H1 (cell line): ENCODE data around the gene RGS8. TPM values are rescaled to one million over a fixed set of nuclear protein-coding genes. Genes with fewer than 3 reads are reported as not detected.

Source experiments
- CTCF ChIA-PET: fragments of 300-600 bp; sonication (Branson Sonifier 250); formaldehyde crosslinking; loops from one replicate; lab custom pipeline; 2021; ENCODE audit not compliant: partially characterized antibody; lab: Charles Lee
- POLR2A ChIA-PET: fragments of 300-600 bp; sonication (Branson Sonifier 250); formaldehyde crosslinking; loops from one replicate; lab custom pipeline; 2021; ENCODE audit warnings: inconsistent platforms; ENCODE audit not compliant: partially characterized antibody; lab: Charles Lee
- DNase-seq, 2 experiments: peaks; one replicate each; pipeline versions ENCODE4 v3.0.0 to v3.0.0-alpha.2; 2010 to 2022; ENCODE audit warnings: low spot score in 2 of 2, low read depth in 1 of 2, mixed read lengths in 1 of 2
- FAIRE-seq: peaks from 2 replicates; lab custom pipeline; 2011; peaks lifted over from hg19 to GRCh38; lab: Jason Lieb, UNC
- H2AFZ ChIP-seq: 2 replicates; pipeline ENCODE4 v1.8.1; 2012; ENCODE audit warnings: low read length, inconsistent platforms
- H2AK5ac ChIP-seq: 2 replicates; pipeline ENCODE4 v1.6.1; 2013; ENCODE audit warnings: low read depth, low read length
- H2BK120ac ChIP-seq: replicated peaks from 2 replicates; pipeline ENCODE3; 2013; ENCODE audit warnings: low read depth, low read length, inconsistent platforms
- H2BK12ac ChIP-seq: 2 replicates; pipeline ENCODE4 v1.6.1; 2013; ENCODE audit warnings: low read depth, low read length
- H2BK15ac ChIP-seq: 2 replicates; pipeline ENCODE4 v1.6.1; 2013; ENCODE audit warnings: low read length
- H2BK20ac ChIP-seq: 2 replicates; pipeline ENCODE4 v1.6.1; 2013; ENCODE audit warnings: low read length
- H2BK5ac ChIP-seq: 2 replicates; pipeline ENCODE4 v1.6.1; 2013; ENCODE audit warnings: low read depth, low read length
- H3K14ac ChIP-seq: 2 replicates; pipeline ENCODE4 v1.6.1; 2013; ENCODE audit warnings: inconsistent platforms; ENCODE audit not compliant: insufficient read length
- H3K18ac ChIP-seq: 2 replicates; pipeline ENCODE4 v1.6.1; 2013; ENCODE audit warnings: low read length; ENCODE audit errors: extremely low read depth
- H3K23ac ChIP-seq: 2 replicates; pipeline ENCODE4 v1.6.1; 2013; ENCODE audit warnings: inconsistent platforms; ENCODE audit not compliant: insufficient read length
- H3K23me2 ChIP-seq: 2 replicates; pipeline ENCODE4 v1.6.1; 2013; ENCODE audit warnings: low read depth, low read length
- H3K27ac ChIP-seq: 2 replicates; pipeline ENCODE4 v1.6.1; 2011; ENCODE audit warnings: low read depth, low read length, inconsistent platforms
- H3K27me3 ChIP-seq, 4 experiments: replicated peaks in 1 of 4; 1 replicate in 1 of 4; 2 replicates in 3 of 4; pipeline versions ENCODE4 v1.6.1 to v1.8.1; 2011 to 2013; ENCODE audit warnings: low read length in 3 of 4, mild to moderate bottlenecking in 3 of 4, inconsistent platforms in 2 of 4, mixed read lengths in 2 of 4, moderate library complexity in 1 of 4; ENCODE audit not compliant: control insufficient read depth in 3 of 4, insufficient read depth in 3 of 4; ENCODE audit errors: extremely low read depth in 1 of 4
- H3K36me3 ChIP-seq, 4 experiments: 2 replicates each; pipeline versions ENCODE4 v1.6.1 to v1.8.1; 2011 to 2013; ENCODE audit warnings: mild to moderate bottlenecking in 4 of 4, low read length in 3 of 4, moderate library complexity in 2 of 4, control low read depth in 1 of 4, inconsistent platforms in 1 of 4; ENCODE audit not compliant: insufficient read depth in 4 of 4, control insufficient read depth in 2 of 4
- H3K4ac ChIP-seq: replicated peaks from 2 replicates; pipeline ENCODE3; 2013; ENCODE audit warnings: low read length, low read depth, mixed read lengths, inconsistent platforms; ENCODE audit not compliant: insufficient read length
- H3K4me1 ChIP-seq, 4 experiments: replicated peaks in 1 of 4; 1 replicate in 1 of 4; 2 replicates in 3 of 4; pipeline versions ENCODE4 v1.6.1 to v1.8.1; 2011 to 2013; ENCODE audit warnings: low read length in 3 of 4, inconsistent platforms in 2 of 4, mixed read lengths in 1 of 4; ENCODE audit not compliant: insufficient read depth in 4 of 4, control insufficient read depth in 3 of 4
- H3K4me2 ChIP-seq, 2 experiments: 2 replicates each; pipeline versions ENCODE4 v1.6.1 to v1.8.1; 2011 to 2013; ENCODE audit warnings: low read depth in 2 of 2, low read length in 2 of 2, control low read depth in 1 of 2, inconsistent platforms in 1 of 2, mild to moderate bottlenecking in 1 of 2; ENCODE audit not compliant: insufficient read depth in 1 of 2
- H3K4me3 ChIP-seq, 4 experiments: fragments of 200-600, 300-600 bp in 1 of 4; sonication (generic), shearing (Covaris generic), sonication (Bioruptor Twin) in 1 of 4; 2 replicates each; pipeline versions ENCODE4 v1.5.1 to v1.8.1; 2011 to 2016; ENCODE audit warnings: low read length in 4 of 4, low read depth in 3 of 4, control low read depth in 2 of 4, inconsistent platforms in 2 of 4, mild to moderate bottlenecking in 2 of 4, mixed read lengths in 1 of 4, moderate library complexity in 1 of 4; ENCODE audit not compliant: insufficient read depth in 2 of 4; ENCODE audit errors: extremely low read depth in 1 of 4
- H3K56ac ChIP-seq: replicated peaks from 2 replicates; pipeline ENCODE3; 2013; ENCODE audit warnings: low read depth, mild to moderate bottlenecking, mixed read lengths, low read length, inconsistent platforms; ENCODE audit not compliant: insufficient read length
- H3K79me1 ChIP-seq: 2 replicates; pipeline ENCODE4 v1.6.1; 2013; ENCODE audit warnings: low read depth, low read length, control low read depth
- H3K79me2 ChIP-seq, 2 experiments: 2 replicates each; pipeline versions ENCODE4 v1.6.1 to v1.8.1; 2012 to 2013; ENCODE audit warnings: low read length in 2 of 2, mild to moderate bottlenecking in 2 of 2, inconsistent platforms in 1 of 2; ENCODE audit not compliant: insufficient read depth in 2 of 2, control insufficient read depth in 1 of 2
- H3K9ac ChIP-seq, 4 experiments: replicated peaks in 1 of 4; 1 replicate in 1 of 4; 2 replicates in 3 of 4; pipeline versions ENCODE4 v1.6.1 to v1.8.1; 2011 to 2013; ENCODE audit warnings: low read depth in 3 of 4, low read length in 3 of 4, control low read depth in 2 of 4, mild to moderate bottlenecking in 2 of 4, moderate library complexity in 2 of 4, inconsistent platforms in 1 of 4; ENCODE audit errors: extremely low read depth in 1 of 4
- H3K9me3 ChIP-seq, 2 experiments: 2 replicates each; pipeline versions ENCODE4 v1.6.1 to v1.8.1; 2012 to 2013; ENCODE audit warnings: mild to moderate bottlenecking in 2 of 2, moderate library complexity in 2 of 2, control low read depth in 1 of 2, inconsistent platforms in 1 of 2, low read depth in 1 of 2, low read length in 1 of 2, mixed read lengths in 1 of 2; ENCODE audit not compliant: insufficient read depth in 2 of 2
- H4K20me1 ChIP-seq, 2 experiments: replicated peaks in 1 of 2; 2 replicates each; pipeline versions ENCODE3 to v1.8.1; 2011 to 2013; ENCODE audit warnings: inconsistent platforms in 2 of 2, low read length in 2 of 2, mild to moderate bottlenecking in 1 of 2; ENCODE audit not compliant: insufficient read depth in 2 of 2, control insufficient read depth in 1 of 2
- H4K5ac ChIP-seq: 2 replicates; pipeline ENCODE4 v1.6.1; 2013; ENCODE audit warnings: low read length, low read depth, mixed read lengths, inconsistent platforms; ENCODE audit not compliant: insufficient read length
- H4K8ac ChIP-seq: 2 replicates; pipeline ENCODE4 v1.8.0; 2013; ENCODE audit warnings: mild to moderate bottlenecking, moderate library complexity, low read length, inconsistent platforms; ENCODE audit not compliant: insufficient read depth; ENCODE audit errors: extremely low read depth
- H4K91ac ChIP-seq: replicated peaks from 2 replicates; pipeline ENCODE3; 2013; ENCODE audit warnings: low read length, mixed read lengths, inconsistent platforms; ENCODE audit not compliant: insufficient read length
- BACH1 ChIP-seq: IDR thresholded peaks from 2 replicates; pipeline ENCODE4 v1.6.1; 2012; ENCODE audit warnings: low read length, improper control_type of control experiment
- CEBPB ChIP-seq: IDR thresholded peaks from 2 replicates; pipeline ENCODE4 v1.6.1; 2012; ENCODE audit warnings: low read depth, low read length
- CTCF ChIP-seq, 3 experiments: IDR thresholded peaks; 1 replicate in 2 of 3; 2 replicates in 1 of 3; pipeline versions ENCODE4 v1.5.1 to v1.6.1; 2011; ENCODE audit warnings: low read length in 3 of 3, mild to moderate bottlenecking in 3 of 3, inconsistent platforms in 2 of 3, low read depth in 1 of 3, moderate library complexity in 1 of 3; ENCODE audit not compliant: insufficient read depth in 1 of 3; ENCODE audit errors: control extremely low read depth in 1 of 3
- EGR1 ChIP-seq: IDR thresholded peaks from 2 replicates; pipeline ENCODE4 v1.6.1; 2011; ENCODE audit warnings: low read depth, low read length, borderline replicate concordance
- FOSL1 ChIP-seq: IDR thresholded peaks from 2 replicates; pipeline ENCODE4 v1.6.1; 2011; ENCODE audit warnings: mild to moderate bottlenecking, low read depth, low read length, moderate library complexity; ENCODE audit not compliant: insufficient read depth
- GABPA ChIP-seq: IDR thresholded peaks from 2 replicates; pipeline ENCODE4 v1.6.1; 2011; ENCODE audit warnings: mild to moderate bottlenecking, low read length, moderate library complexity, borderline replicate concordance; ENCODE audit not compliant: insufficient read depth
- GTF2F1 ChIP-seq: IDR thresholded peaks from 2 replicates; pipeline ENCODE4 v1.6.1; 2012; ENCODE audit warnings: low read depth, low read length, improper control_type of control experiment, borderline replicate concordance
- KDM4A ChIP-seq: IDR thresholded peaks from one replicate; pipeline ENCODE4 v1.7.1; 2012; ENCODE audit warnings: low read depth, mild to moderate bottlenecking, moderate library complexity, low read length, inconsistent platforms; ENCODE audit not compliant: severe bottlenecking
- KDM5A ChIP-seq: fragments of 200-600 bp; IDR thresholded peaks from 2 replicates; pipeline ENCODE4 v1.7.1; 2012; ENCODE audit warnings: mild to moderate bottlenecking, low read length, inconsistent platforms, mixed read lengths
- NRF1 ChIP-seq: IDR thresholded peaks from 2 replicates; pipeline ENCODE4 v1.6.1; 2011; ENCODE audit warnings: mild to moderate bottlenecking, low read depth, low read length, improper control_type of control experiment
- POLR2A ChIP-seq, 2 experiments: IDR thresholded peaks; 1 replicate in 1 of 2; 2 replicates in 1 of 2; pipeline ENCODE4 v1.6.1; 2011; ENCODE audit warnings: low read depth in 2 of 2, low read length in 2 of 2, mild to moderate bottlenecking in 2 of 2; ENCODE audit errors: control extremely low read depth in 1 of 2
- SRF ChIP-seq: IDR thresholded peaks from 2 replicates; pipeline ENCODE4 v1.6.1; 2011; ENCODE audit warnings: mild to moderate bottlenecking, low read depth, low read length, moderate library complexity
- TEAD4 ChIP-seq: IDR thresholded peaks from 2 replicates; pipeline ENCODE4 v1.6.1; 2012; ENCODE audit warnings: low read depth, low read length, inconsistent platforms, mixed read lengths
- WGBS, 2 experiments: shearing (Covaris generic) in 1 of 2; methylation state at CpG; one replicate each; pipeline versions ENCODE4 v1.1.6 to v1.1.7; 2013 to 2015; ENCODE audit warnings: low lambda C conversion rate in 2 of 2, mixed read lengths in 2 of 2, inconsistent platforms in 1 of 2, low coverage in 1 of 2, missing lambda C conversion rate in 1 of 2; ENCODE audit not compliant: insufficient replicate concordance in 2 of 2, insufficient coverage in 1 of 2, insufficient read length in 1 of 2; ENCODE audit errors: extremely low coverage in 1 of 2, missing lambda C conversion rate in 1 of 2; 5-methylcytosine and 5-hydroxymethylcytosine counted together
- polyA plus RNA-seq, 7 experiments: library from polyadenylated mRNA; depleted of rRNA in 3 of 7; stranded (reverse) in 5 of 7; unstranded in 2 of 7; fragments of >200 nt in 5 of 7; fragments of 200-250 nt in 2 of 7; gene quantifications; 1 replicate in 5 of 7; 2 replicates in 1 of 7; 4 replicates in 1 of 7; pipeline versions ENCODE4 v1.2.1 to v1.2.3, GENCODE V29; 2011 to 2013; ENCODE audit warnings: missing spikeins in 2 of 7, mixed read lengths in 2 of 7
- total RNA-seq: library from RNA; stranded (reverse); fragmentation: NEBNext Ultra II Directional; extraction: Animal tissue kit (Norgen Biotek cat#: 25700); gene quantifications from 2 replicates; pipeline ENCODE4 v1.2.1, GENCODE V29; 2021

RGS8 gene
- total and polyA plus RNA-seq, 2 of the 8 experiments (the other 6 are each of a cell fraction or from before 2014, with no cell fraction given): 0.13 to 0.23 TPM

- 100% methylated on average over 2 of the region's 2 CpGs; no CpG with 5 or more reads in 1 of the 2 experiments for WGBS, 2 experiments
- H2BK12ac ChIP-seq: 0 out of 2 replicates have a peak overlapping the region, but pooled peaks have one; percentile 51
Measured at GRCh38 chr1:182704677-182705076, 20.3 kb upstream of the RGS8 start.

More at GRCh38 chr1:182704677-182705076, 20.3 kb upstream of the RGS8 start:
- Histone ChIP-seq H3K56ac (no peak overlapping the region), H3K9ac (no peak overlapping the region), H2BK15ac (no peak overlapping the region), H4K20me1 (no peaks in the 10 kb centered on the region), H3K4me3 (no peak overlapping the region), H3K4me2 (no peak overlapping the region), H3K4ac (no peak overlapping the region), H3K23me2 (peaks cover 2% of the 10 kb centered on the region), H3K27ac (no peak overlapping the region), H3K36me3 (no peaks in the 10 kb centered on the region), H3K79me1 (no peaks in the 10 kb centered on the region), H2AFZ (no peak overlapping the region), H4K8ac (no peak overlapping the region; the same call in none of the 2 replicates), H3K9me3 (no peaks in the 10 kb centered on the region), H4K91ac (no peak overlapping the region), H3K27me3 (no peaks in the 10 kb centered on the region), H3K23ac (no peak overlapping the region), H2BK5ac (no peak overlapping the region), H3K14ac (no peak overlapping the region), H3K4me1 (peaks cover 2 to 19% (median 6%) of the 10 kb centered on the region in 4 experiments; a peak in 6 of 7 replicates), H3K18ac (no peak overlapping the region), H3K79me2 (no peaks in the 10 kb centered on the region), H4K5ac (peak overlapping the region; percentile 75), H2BK20ac (no peak overlapping the region), H2BK120ac (no peak overlapping the region), H2AK5ac (no peak overlapping the region)
- FAIRE-seq (no peak), DNase-seq (no peak)
- POLR2A ChIA-PET: no interaction called here
- CTCF ChIA-PET: interaction anchor here (1.2 to 1.5 kb wide), 2 partner anchors 17 to 102 kb away, joined by 5 to 6 read pairs; no protein-coding TSS in a partner anchor
- TF ChIP-seq GABPA: no peak
- TF ChIP-seq GTF2F1: no peak
- TF ChIP-seq CEBPB: no peak
- no peak for TF ChIP-seq TEAD4
- no peak for TF ChIP-seq EGR1
- TF ChIP-seq NRF1: no peak
- no peak for TF ChIP-seq KDM5A
- no peak for TF ChIP-seq KDM4A
- TF ChIP-seq POLR2A (IDR thresholded peaks at IDR 0.05; ENCODE audit: control extremely low read depth in 1 of 2, low read depth in 2 of 2, low read length in 2 of 2): no peak
- no peak for TF ChIP-seq CTCF (IDR thresholded peaks at IDR 0.05; ENCODE audit: control extremely low read depth in 1 of 3, insufficient read depth in 1 of 3, low read depth in 1 of 3, low read length in 3 of 3)
- no peak for TF ChIP-seq SRF
- no peak for TF ChIP-seq BACH1
- TF ChIP-seq FOSL1: no peak
